GM19395 (cell line): ENCODE measurements around the gene JOSD1.

Experiments used
- ATAC-seq: cut with Tn5 transposase; IDR thresholded peaks from one replicate; pipeline ENCODE4 v1.9.1; 2021; ENCODE audit warnings: mild to moderate bottlenecking, moderate library complexity; ENCODE audit not compliant: unreplicated experiment

Gene JOSD1

GRCh38 chr22:38715176-38715764, 14.5 kb upstream of the JOSD1 start:
- ATAC-seq, result no peak

GRCh38 chr22:38713921-38714320, 13.2 kb upstream of the JOSD1 start:
- no peak for ATAC-seq

GRCh38 chr22:38712486-38713207, 11.9 kb upstream of the JOSD1 start:
- ATAC-seq, result no peak

- ATAC-seq, result no peak
Observed at GRCh38 chr22:38710866-38711265, 10.1 kb upstream of the JOSD1 start.

- ATAC-seq, result no peak
Observed at GRCh38 chr22:38710351-38710750, 9.6 kb upstream of the JOSD1 start.

- ATAC-seq, result no peak
Observed at GRCh38 chr22:38709306-38709705, 8.6 kb upstream of the JOSD1 start.

- ATAC-seq, result no peak
Observed at GRCh38 chr22:38707984-38708383, 7.2 kb upstream of the JOSD1 start.

- ATAC-seq, result no peak
Observed at GRCh38 chr22:38707346-38707745, 6.6 kb upstream of the JOSD1 start.

- no peak for ATAC-seq
Observed at GRCh38 chr22:38706901-38707195, 6.1 kb upstream of the JOSD1 start.

- no peak for ATAC-seq
Observed at GRCh38 chr22:38706101-38706900, 5.6 kb upstream of the JOSD1 start.

GRCh38 chr22:38705235-38706100, 4.7 kb upstream of the JOSD1 start, which contains the start of gene GTPBP1:
Gene GTPBP1 (plus strand): TSS chr22:38705944. CDS start chr22:38705956, 12 bp downstream.
- peak; percentile 82 for ATAC-seq

- ATAC-seq, result no peak
Observed at GRCh38 chr22:38704654-38705234, 4.0 kb upstream of the JOSD1 start.

GRCh38 chr22:38700270-38700788, 414 bp downstream of the JOSD1 start:
- peak; percentile 8 for ATAC-seq

- no peak for ATAC-seq
Observed at GRCh38 chr22:38699784-38700183, 959 bp downstream of the JOSD1 start.

GRCh38 chr22:38699143-38699542, 1.6 kb downstream of the JOSD1 start:
- no peak for ATAC-seq

- ATAC-seq, result no peak
Observed at GRCh38 chr22:38698407-38699094, 2.2 kb downstream of the JOSD1 start.

- ATAC-seq, result no peak
Observed at GRCh38 chr22:38697425-38698089, 3.2 kb downstream of the JOSD1 start.

GRCh38 chr22:38696606-38697424, 3.9 kb downstream of the JOSD1 start:
- ATAC-seq, result no peak
